Smooth muscle cell (in vitro differentiated cells): ENCODE data around the gene KRT32. TPM values are rescaled to one million over a fixed set of nuclear protein-coding genes. Genes with fewer than 3 reads are reported as not detected.

Source experiments
- DNase-seq: peaks from one replicate; lab custom pipeline; 2025; ENCODE audit not compliant: unreplicated experiment; lab: John Stamatoyannopoulos, UW
- H2AFZ ChIP-seq: fragments of 200-600 bp; sonication (generic); 2 replicates; pipeline ENCODE4 v1.6.0; 2016; ENCODE audit warnings: antibody characterized with exemption, low read depth, mild to moderate bottlenecking
- H3F3A ChIP-seq: fragments of 200-600 bp; sonication (generic); 2 replicates; pipeline ENCODE4 v1.6.0; 2017; ENCODE audit warnings: antibody characterized with exemption, low read depth
- H3K27ac ChIP-seq: fragments of 200-600 bp; sonication (generic); 2 replicates; pipeline ENCODE4 v1.5.1; 2016; ENCODE audit warnings: low read depth, mild to moderate bottlenecking
- H3K27me3 ChIP-seq: fragments of 200-600 bp; sonication (generic); 2 replicates; pipeline ENCODE4 v1.6.1; 2016; ENCODE audit warnings: low read depth, mild to moderate bottlenecking
- H3K36me3 ChIP-seq: fragments of 200-600 bp; sonication (generic); 2 replicates; pipeline ENCODE4 v1.5.1; 2016; ENCODE audit warnings: low read depth
- H3K4me1 ChIP-seq: fragments of 200-600 bp; sonication (generic); 2 replicates; pipeline ENCODE4 v1.5.1; 2016; ENCODE audit warnings: low read depth
- H3K4me2 ChIP-seq: fragments of 200-600 bp; sonication (generic); 2 replicates; pipeline ENCODE4 v1.6.0; 2016; ENCODE audit warnings: mild to moderate bottlenecking
- H3K4me3 ChIP-seq: fragments of 200-600 bp; sonication (generic); 2 replicates; pipeline ENCODE4 v1.5.1; 2016; ENCODE audit warnings: mild to moderate bottlenecking
- H3K79me2 ChIP-seq: fragments of 200-600 bp; sonication (generic); 2 replicates; pipeline ENCODE4 v1.6.0; 2016; ENCODE audit warnings: low read depth, mild to moderate bottlenecking
- H3K9ac ChIP-seq: fragments of 200-600 bp; sonication (generic); 2 replicates; pipeline ENCODE4 v1.6.0; 2016; ENCODE audit warnings: low read depth
- H3K9me3 ChIP-seq: fragments of 200-600 bp; sonication (generic); replicated peaks from 2 replicates; pipeline ENCODE4 v1.5.1; 2016; ENCODE audit warnings: low read depth
- H4K20me1 ChIP-seq: fragments of 200-600 bp; sonication (generic); 2 replicates; pipeline ENCODE4 v1.6.0; 2016; ENCODE audit warnings: low read depth
- WGBS: methylation state at CpG from one replicate; pipeline ENCODE4 v1.1.7; 2016; ENCODE audit warnings: low lambda C conversion rate; 5-methylcytosine and 5-hydroxymethylcytosine counted together
- polyA plus RNA-seq: library from polyadenylated mRNA; unstranded; fragments of >200 nt; fragmentation: Nextera tagmentation; extraction: Ambion mirVana; gene quantifications from 2 replicates; pipeline ENCODE4 v1.2.1, GENCODE V29; 2016
- total RNA-seq: library from RNA; depleted of rRNA; stranded (reverse); fragments of >200 nt; gene quantifications from 2 replicates; pipeline ENCODE4 v1.2.3, GENCODE V29; 2014
- TF ChIP-seq, protein P1 (sequence below): fragments of 200-600 bp; sonication (generic); IDR thresholded peaks from 2 replicates; pipeline ENCODE4 v1.5.1; 2017; ENCODE audit warnings: borderline replicate concordance, mild to moderate bottlenecking, antibody characterized with exemption; ENCODE audit not compliant: insufficient read depth, poor library complexity, severe bottlenecking

The KRT32 gene
- total and polyA plus RNA-seq, 2 experiments from 2014 or later, result not detected

DNA sequence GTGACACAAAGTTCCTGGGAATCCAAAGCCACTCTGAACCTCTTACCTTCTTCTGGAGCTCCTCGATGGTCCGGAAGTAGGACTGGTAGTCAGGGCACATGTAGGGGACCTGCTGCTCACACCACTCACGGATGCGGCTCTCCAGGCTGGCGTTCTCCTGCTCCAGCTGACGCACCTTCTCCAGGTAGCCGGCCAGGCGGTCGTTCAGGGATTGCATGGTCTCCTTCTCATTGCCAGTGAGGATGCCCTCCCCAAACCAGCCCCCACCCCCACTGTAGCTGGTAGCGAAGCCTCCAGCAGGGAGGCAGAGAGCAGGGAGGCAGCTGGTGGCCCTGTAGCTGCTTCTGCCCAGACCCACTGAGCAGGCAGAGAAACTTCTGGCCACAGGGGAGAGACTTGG, 13.4 kb upstream of the KRT32 start:
- H3K9ac ChIP-seq, result no peak overlapping the region
- DNase-seq, result no peak
- TF ChIP-seq, protein P1, sequence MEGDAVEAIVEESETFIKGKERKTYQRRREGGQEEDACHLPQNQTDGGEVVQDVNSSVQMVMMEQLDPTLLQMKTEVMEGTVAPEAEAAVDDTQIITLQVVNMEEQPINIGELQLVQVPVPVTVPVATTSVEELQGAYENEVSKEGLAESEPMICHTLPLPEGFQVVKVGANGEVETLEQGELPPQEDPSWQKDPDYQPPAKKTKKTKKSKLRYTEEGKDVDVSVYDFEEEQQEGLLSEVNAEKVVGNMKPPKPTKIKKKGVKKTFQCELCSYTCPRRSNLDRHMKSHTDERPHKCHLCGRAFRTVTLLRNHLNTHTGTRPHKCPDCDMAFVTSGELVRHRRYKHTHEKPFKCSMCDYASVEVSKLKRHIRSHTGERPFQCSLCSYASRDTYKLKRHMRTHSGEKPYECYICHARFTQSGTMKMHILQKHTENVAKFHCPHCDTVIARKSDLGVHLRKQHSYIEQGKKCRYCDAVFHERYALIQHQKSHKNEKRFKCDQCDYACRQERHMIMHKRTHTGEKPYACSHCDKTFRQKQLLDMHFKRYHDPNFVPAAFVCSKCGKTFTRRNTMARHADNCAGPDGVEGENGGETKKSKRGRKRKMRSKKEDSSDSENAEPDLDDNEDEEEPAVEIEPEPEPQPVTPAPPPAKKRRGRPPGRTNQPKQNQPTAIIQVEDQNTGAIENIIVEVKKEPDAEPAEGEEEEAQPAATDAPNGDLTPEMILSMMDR, result no peak

DNA sequence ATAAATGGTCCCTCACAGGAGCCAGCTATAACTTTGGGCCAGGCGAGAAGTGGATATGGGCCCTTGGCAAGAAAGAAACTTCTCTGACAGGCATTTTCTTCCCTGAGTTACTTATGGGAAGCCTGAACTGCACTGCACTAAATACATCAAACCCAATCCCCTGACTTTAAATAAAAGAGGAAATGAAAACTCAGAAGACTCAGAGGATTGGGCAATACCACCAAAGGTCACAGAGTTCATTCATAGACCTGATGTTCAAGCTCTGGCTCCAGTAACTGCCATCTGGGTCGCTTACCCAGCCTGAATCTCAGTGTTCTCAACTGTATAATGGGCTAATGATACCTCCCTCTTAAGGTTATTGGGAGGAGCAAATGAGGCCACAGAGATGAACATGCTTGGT, 12.9 kb upstream of the KRT32 start:
- DNase-seq, result no peak
- no peaks in the 10 kb centered on the region for H3K79me2 ChIP-seq
- H3K9ac ChIP-seq, result no peak overlapping the region
- no peak overlapping the region for H3K4me2 ChIP-seq
- H4K20me1 ChIP-seq, result no peaks in the 10 kb centered on the region
- H3K9me3 ChIP-seq, result no peaks in the 10 kb centered on the region
- no peaks in the 10 kb centered on the region for H3K4me1 ChIP-seq
- no peaks in the 10 kb centered on the region for H3K27me3 ChIP-seq
- TF ChIP-seq, protein P1, result no peak
- no peak overlapping the region for H3K4me3 ChIP-seq
- 37% methylated on average over 2 of the region's 2 CpGs for WGBS
- H3F3A ChIP-seq, result no peaks in the 10 kb centered on the region
- H3K36me3 ChIP-seq, result no peaks in the 10 kb centered on the region
- H2AFZ ChIP-seq, result no peak overlapping the region
- no peak overlapping the region for H3K27ac ChIP-seq

More for the DNA sequence above, 13.4 kb upstream of the KRT32 start:
- H3K27me3 ChIP-seq, result no peaks in the 10 kb centered on the region
- no peak overlapping the region for H3K4me2 ChIP-seq
- H3K79me2 ChIP-seq, result no peaks in the 10 kb centered on the region
- H3K4me3 ChIP-seq, result no peak overlapping the region
- whole genome bisulfite sequencing, result 95% methylated on average over 10 of the region's 10 CpGs
- H4K20me1 ChIP-seq, result no peaks in the 10 kb centered on the region
- no peaks in the 10 kb centered on the region for H3K36me3 ChIP-seq
- no peaks in the 10 kb centered on the region for H3K4me1 ChIP-seq
- no peak overlapping the region for H2AFZ ChIP-seq
- H3K27ac ChIP-seq, result no peak overlapping the region
- no peaks in the 10 kb centered on the region for H3F3A ChIP-seq
- H3K9me3 ChIP-seq, result no peaks in the 10 kb centered on the region

DNA sequence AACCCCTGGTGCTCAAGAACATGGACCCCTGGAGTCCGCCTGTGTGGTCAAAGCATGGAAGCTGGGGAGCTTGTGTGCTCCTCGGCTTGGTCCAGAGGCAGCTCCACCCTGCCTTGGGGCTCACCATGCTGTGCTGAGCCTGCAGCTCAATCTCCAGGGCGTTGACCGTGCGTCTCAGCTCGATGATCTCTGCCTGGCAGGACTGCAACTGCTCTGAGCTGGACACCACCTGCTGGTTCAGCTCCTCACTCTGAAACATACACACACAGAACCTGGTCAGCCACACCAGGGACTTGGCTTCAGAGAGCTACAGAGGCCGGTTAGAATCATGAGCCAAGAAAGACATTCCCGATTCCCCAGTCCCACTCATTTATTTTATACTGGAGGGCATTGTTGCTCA, 11.1 kb upstream of the KRT32 start:
- Histone ChIP-seq H4K20me1 (no peaks in the 10 kb centered on the region), H3K27ac (no peak overlapping the region)
- 95% methylated on average over 8 of the region's 8 CpGs for WGBS

More for the DNA sequence above, 11.1 kb upstream of the KRT32 start:
- no peaks in the 10 kb centered on the region for H3K4me1 ChIP-seq
- H3K4me3 ChIP-seq, result no peak overlapping the region
- H2AFZ ChIP-seq, result no peak overlapping the region
- TF ChIP-seq, protein P1, result no peak
- no peaks in the 10 kb centered on the region for H3K9me3 ChIP-seq
- H3K36me3 ChIP-seq, result no peaks in the 10 kb centered on the region
- H3K4me2 ChIP-seq, result no peak overlapping the region
- H3K27me3 ChIP-seq, result no peaks in the 10 kb centered on the region
- H3K79me2 ChIP-seq, result no peaks in the 10 kb centered on the region
- H3F3A ChIP-seq, result no peaks in the 10 kb centered on the region
- no peak for DNase-seq
- H3K9ac ChIP-seq, result no peak overlapping the region
